PC-9 (cell line): ENCODE measurements around the gene ZNF460. TPM values are rescaled to one million over a fixed set of nuclear protein-coding genes. Genes with fewer than 3 reads are reported as not detected.
"Not testable (repeated sequence)": the region's sequence is repeated elsewhere in the genome, so short reads cannot be mapped to it uniquely, and the experiment has no call there.

Source experiments
- BruUV-seq: library from RNA; stranded (reverse); fragments of 400-500 nt; replicated peaks from 2 replicates; lab custom pipeline; 2021; lab: Mats Ljungman, UMichigan
- CTCF ChIA-PET: fragments of 300-600 bp; sonication (Branson Sonifier 250); formaldehyde crosslinking; loops from one replicate; lab custom pipeline; 2022; ENCODE audit warnings: antibody characterized with exemption; lab: Charles Lee
- POLR2A ChIA-PET: fragments of 300-600 bp; sonication (Branson Sonifier 250); formaldehyde crosslinking; loops from one replicate; lab custom pipeline; 2022; ENCODE audit warnings: antibody characterized with exemption; ENCODE audit not compliant: unreplicated experiment; lab: Charles Lee
- DNase-seq, 2 experiments: peaks; one replicate each; pipeline versions ENCODE4 v3.0.0 to v3.0.0-alpha.2; 2015 to 2022; ENCODE audit warnings: mixed read lengths in 1 of 2
- H2AFZ ChIP-seq: fragments of 200-600 bp; sonication (generic); 2 replicates; pipeline ENCODE4 v1.8.1; 2017; ENCODE audit warnings: antibody characterized with exemption
- H3F3A ChIP-seq: fragments of 200-600 bp; sonication (generic); 2 replicates; pipeline ENCODE4 v1.8.1; 2017; ENCODE audit warnings: antibody characterized with exemption, mild to moderate bottlenecking, low read depth; ENCODE audit not compliant: insufficient read depth
- H3K27ac ChIP-seq: fragments of 200-600 bp; sonication (generic); 2 replicates; pipeline ENCODE4 v1.6.1; 2016; ENCODE audit warnings: mixed run types
- H3K27me3 ChIP-seq: fragments of 200-600 bp; sonication (generic); 2 replicates; pipeline ENCODE4 v1.6.1; 2016; ENCODE audit warnings: low read depth, mixed run types; ENCODE audit not compliant: insufficient read depth
- H3K36me3 ChIP-seq: fragments of 200-600 bp; sonication (generic); 2 replicates; pipeline ENCODE4 v1.6.1; 2016; ENCODE audit warnings: low read depth, mixed run types
- H3K4me1 ChIP-seq: fragments of 200-600 bp; sonication (generic); replicated peaks from 2 replicates; pipeline ENCODE4 v1.6.1; 2016; ENCODE audit warnings: mixed run types; ENCODE audit not compliant: insufficient read depth
- H3K4me2 ChIP-seq: fragments of 200-600 bp; sonication (generic); 2 replicates; pipeline ENCODE4 v1.6.1; 2017; ENCODE audit warnings: mixed run types
- H3K4me3 ChIP-seq: fragments of 200-600 bp; sonication (generic); 2 replicates; pipeline ENCODE4 v1.6.1; 2016; ENCODE audit warnings: mixed run types
- H3K79me2 ChIP-seq: fragments of 200-600 bp; sonication (generic); 2 replicates; pipeline ENCODE4 v1.6.1; 2017; ENCODE audit warnings: low read depth, mixed run types
- H3K9me2 ChIP-seq: fragments of 200-600 bp; sonication (generic); 2 replicates; pipeline ENCODE4 v1.8.1; 2017; ENCODE audit warnings: mild to moderate bottlenecking; ENCODE audit not compliant: insufficient read depth
- H3K9me3 ChIP-seq: fragments of 200-600 bp; sonication (generic); 2 replicates; pipeline ENCODE4 v1.8.1; 2016; ENCODE audit warnings: low read depth; ENCODE audit not compliant: insufficient read depth
- H4K20me1 ChIP-seq: fragments of 200-600 bp; sonication (generic); 2 replicates; pipeline ENCODE4 v1.8.1; 2017; ENCODE audit not compliant: insufficient read depth
- CTCF ChIP-seq: fragments of 200-600 bp; sonication (generic); conservative IDR thresholded peaks from 2 replicates; pipeline ENCODE4 v1.6.1; 2017; ENCODE audit warnings: mixed run types, antibody characterized with exemption, mild to moderate bottlenecking, moderate library complexity
- EZH2 ChIP-seq: fragments of 200-600 bp; sonication (generic); IDR thresholded peaks from 2 replicates; pipeline ENCODE4 v1.8.0; 2017; ENCODE audit warnings: antibody characterized with exemption, low read depth
- intact Hi-C: fragments of 100-400 bp; cut with micrococcal nuclease; formaldehyde crosslinking; loops from one replicate; pipeline ENCODE4 v1.10.0; 2022; ENCODE audit not compliant: unreplicated experiment
- total RNA-seq: library from RNA; stranded (reverse); gene quantifications from 2 replicates; pipeline ENCODE4 v1.2.3, GENCODE V29; 2021

ZNF460 gene
- total RNA-seq, 1 experiment from 2014 or later: 84.0 TPM

GRCh38 chr19:57276430-57276829 is 3.9 kb upstream of the ZNF460 start:
- TF ChIP-seq CTCF (no peak), EZH2 (no peak)
- peaks cover 20% of the 10 kb centered on the region for H3K4me1 ChIP-seq
- H2AFZ ChIP-seq: no peak overlapping the region
- H3K27me3 ChIP-seq: no peaks in the 10 kb centered on the region
- H3K9me3 ChIP-seq: no peaks in the 10 kb centered on the region
- peaks cover 11% of the 10 kb centered on the region for H3K79me2 ChIP-seq
- intact Hi-C loops: no loop called here
- H3K27ac ChIP-seq: no peak overlapping the region
- H3K4me2 ChIP-seq: no peak overlapping the region
- no TSS peak for BruUV-seq
- H4K20me1 ChIP-seq: peaks cover 4% of the 10 kb centered on the region
- ChIA-PET CTCF (no interaction called here), POLR2A (no interaction called here)
- no peaks in the 10 kb centered on the region for H3K9me2 ChIP-seq
- peaks cover 20% of the 10 kb centered on the region for H3F3A ChIP-seq
- no peak overlapping the region for H3K4me3 ChIP-seq
- no peak for DNase-seq
- peaks cover 9% of the 10 kb centered on the region; the same call in 1 of the 2 replicates for H3K36me3 ChIP-seq

- intact Hi-C loops, H3K27me3 ChIP-seq, H3K9me2 ChIP-seq, H3K9me3 ChIP-seq, BruUV-seq, H2AFZ ChIP-seq, CTCF ChIA-PET: not testable (repeated sequence)
- peak overlapping the region; percentile 97 for H3K27ac ChIP-seq
- peak; percentile 43 to 77 for DNase-seq
- POLR2A ChIA-PET: interaction anchor here (0.7 kb wide), 1 partner anchor 70 kb away, joined by 4 read pairs; no protein-coding TSS in a partner anchor
- H3K79me2 ChIP-seq: peaks cover 32% of the 10 kb centered on the region
- peaks cover 20% of the 10 kb centered on the region for H3F3A ChIP-seq
- H3K4me2 ChIP-seq: peak overlapping the region; percentile 91
- H3K4me1 ChIP-seq: peaks cover 38% of the 10 kb centered on the region
- peaks cover 25% of the 10 kb centered on the region for H4K20me1 ChIP-seq
- H3K36me3 ChIP-seq: peaks cover 19% of the 10 kb centered on the region
- peak overlapping the region; percentile 79; the same call in 1 of the 2 replicates for H3K4me3 ChIP-seq
Measured at GRCh38 chr19:57278481-57278880, 1.8 kb upstream of the ZNF460 start.

- Histone ChIP-seq H3F3A (peaks cover 20% of the 10 kb centered on the region), H3K27me3 (no peaks in the 10 kb centered on the region), H3K36me3 (peaks cover 24% of the 10 kb centered on the region), H3K27ac (peak overlapping the region; percentile 97), H2AFZ (peak overlapping the region; percentile 85), H3K9me3 (no peaks in the 10 kb centered on the region), H3K79me2 (peaks cover 43% of the 10 kb centered on the region), H4K20me1 (peaks cover 33% of the 10 kb centered on the region), H3K9me2 (no peaks in the 10 kb centered on the region), H3K4me1 (peaks cover 41% of the 10 kb centered on the region), H3K4me2 (peak overlapping the region; percentile 91), H3K4me3 (peak overlapping the region; percentile 79)
- intact Hi-C loops: loop anchor here (1.0 kb wide), 5 partner anchors 23 to 84 kb away; partner anchors contain the start of genes TRAPPC2B, ZNF304, ZNF543 and ZNF547
- TF ChIP-seq EZH2 (no peak), CTCF (peak; percentile 59)
- DNase-seq: peak; percentile 91 to 93
- ChIA-PET CTCF (interaction anchor here (0.7 kb wide), 1 partner anchor 34 kb away, joined by 3 read pairs; no protein-coding TSS in a partner anchor), POLR2A (interaction anchor here (0.6 kb wide), 1 partner anchor 28 kb away, joined by 3 read pairs; no protein-coding TSS in a partner anchor)
- TSS peak; percentile 62 for BruUV-seq
Measured at GRCh38 chr19:57279418-57280164, 694 bp upstream of the ZNF460 start.
